Uterus (tissue), 4 donors: ENCODE measurements around the gene UTP25. TPM values are rescaled to one million over a fixed set of nuclear protein-coding genes. Genes with fewer than 3 reads are reported as not detected.

ENCODE experiments used
- DNase-seq, 2 donors: peaks; one replicate each; pipeline ENCODE4 v3.0.0-alpha.2; 2019 to 2020
- H3K27ac ChIP-seq, 2 donors: fragments of 200-600 bp; sonication (generic); 1 replicate in 1 of 2; 2 replicates in 1 of 2; pipeline ENCODE4 v1.5.1; 2016 to 2018
- H3K27me3 ChIP-seq, 2 donors: fragments of 200-600 bp; sonication (generic); one replicate each; pipeline ENCODE4 v1.5.1; 2018 to 2019; ENCODE audit warnings: control low read depth in 1 of 2
- H3K36me3 ChIP-seq, 2 donors: fragments of 200-600 bp; sonication (generic); one replicate each; pipeline ENCODE4 v1.5.1; 2019; ENCODE audit warnings: control low read depth in 1 of 2
- H3K4me1 ChIP-seq, 2 donors: fragments of 200-600 bp; sonication (generic); one replicate each; pipeline ENCODE4 v1.5.1; 2018 to 2019; ENCODE audit warnings: control low read depth in 1 of 2
- H3K4me3 ChIP-seq, 2 donors: fragments of 200-600 bp; sonication (generic); 1 replicate in 1 of 2; 2 replicates in 1 of 2; pipeline ENCODE4 v1.5.1; 2018 to 2019; ENCODE audit warnings: mild to moderate bottlenecking in 1 of 2
- H3K9me3 ChIP-seq, 2 donors: fragments of 200-600 bp; sonication (generic); one replicate each; pipeline ENCODE4 v1.5.1; 2019; ENCODE audit warnings: control low read depth in 1 of 2
- POLR2A ChIP-seq, 2 donors: fragments of 450-650 bp; IDR thresholded peaks; one replicate each; pipeline ENCODE4 v1.6.1; 2016; ENCODE audit warnings: antibody characterized with exemption in 2 of 2, mild to moderate bottlenecking in 1 of 2, moderate library complexity in 1 of 2
- intact Hi-C: fragments of 100-400 bp; cut with DNase I; formaldehyde crosslinking; loops from one replicate; pipeline ENCODE4 v1.15.1; 2023; ENCODE audit warnings: low total_unique reads
- total RNA-seq, 4 donors: library from RNA; depleted of rRNA in 3 of 4; stranded (reverse); fragments of >200 nt in 3 of 4; gene quantifications; one replicate each; pipeline versions ENCODE4 v1.1.0 to v1.2.4, GENCODE V29; 2014 to 2023
- TF ChIP-seq, protein P1 (sequence below), 4 experiments: fragments of 200-600 bp in 2 of 4; fragments of 450-650 bp in 2 of 4; sonication (generic) in 2 of 4; IDR thresholded peaks; one replicate each; pipeline ENCODE4 v1.5.1; 2016 to 2019; ENCODE audit warnings: antibody characterized with exemption in 4 of 4, mild to moderate bottlenecking in 2 of 4, moderate library complexity in 1 of 4
- donor health status: DM: yes; HTN: yes; CAD: no.

UTP25 gene
- total RNA-seq, 4 donors from 2014 or later, result 6.8 to 12.4 (median 8.8) TPM

DNA sequence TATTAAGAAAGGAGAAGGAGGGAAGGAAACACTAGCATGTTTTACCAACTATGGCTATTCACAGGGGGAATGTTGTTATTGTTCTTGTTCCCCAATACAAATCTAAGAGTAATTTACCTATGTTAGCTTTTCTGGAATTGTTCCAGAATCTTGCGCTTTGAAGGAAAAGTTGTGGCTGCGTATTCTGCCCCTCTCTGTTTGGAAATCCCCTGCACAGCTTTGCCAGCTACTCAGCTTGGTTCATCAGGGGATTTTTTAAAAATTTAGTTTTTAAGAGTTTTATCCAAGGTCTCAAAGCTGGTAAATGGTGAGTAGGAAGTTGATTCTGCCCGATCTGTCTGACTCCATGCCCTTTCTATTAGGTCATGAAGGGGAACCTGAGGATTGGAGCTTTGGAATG is 12.3 kb upstream of the UTP25 start:
- TF ChIP-seq, protein P1, sequence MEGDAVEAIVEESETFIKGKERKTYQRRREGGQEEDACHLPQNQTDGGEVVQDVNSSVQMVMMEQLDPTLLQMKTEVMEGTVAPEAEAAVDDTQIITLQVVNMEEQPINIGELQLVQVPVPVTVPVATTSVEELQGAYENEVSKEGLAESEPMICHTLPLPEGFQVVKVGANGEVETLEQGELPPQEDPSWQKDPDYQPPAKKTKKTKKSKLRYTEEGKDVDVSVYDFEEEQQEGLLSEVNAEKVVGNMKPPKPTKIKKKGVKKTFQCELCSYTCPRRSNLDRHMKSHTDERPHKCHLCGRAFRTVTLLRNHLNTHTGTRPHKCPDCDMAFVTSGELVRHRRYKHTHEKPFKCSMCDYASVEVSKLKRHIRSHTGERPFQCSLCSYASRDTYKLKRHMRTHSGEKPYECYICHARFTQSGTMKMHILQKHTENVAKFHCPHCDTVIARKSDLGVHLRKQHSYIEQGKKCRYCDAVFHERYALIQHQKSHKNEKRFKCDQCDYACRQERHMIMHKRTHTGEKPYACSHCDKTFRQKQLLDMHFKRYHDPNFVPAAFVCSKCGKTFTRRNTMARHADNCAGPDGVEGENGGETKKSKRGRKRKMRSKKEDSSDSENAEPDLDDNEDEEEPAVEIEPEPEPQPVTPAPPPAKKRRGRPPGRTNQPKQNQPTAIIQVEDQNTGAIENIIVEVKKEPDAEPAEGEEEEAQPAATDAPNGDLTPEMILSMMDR (IDR thresholded peaks at IDR 0.05), result no peak
- no peak for TF ChIP-seq POLR2A (IDR thresholded peaks at IDR 0.05)
- Histone ChIP-seq H3K36me3 (no peaks in the 10 kb centered on the region), H3K4me1 (no peaks in the 10 kb centered on the region), H3K9me3 (no peaks in the 10 kb centered on the region), H3K27ac (no peak overlapping the region), H3K4me3 (no peak overlapping the region), H3K27me3 (no peaks in the 10 kb centered on the region)
- no peak for DNase-seq
- intact Hi-C loops, result no loop called here

DNA sequence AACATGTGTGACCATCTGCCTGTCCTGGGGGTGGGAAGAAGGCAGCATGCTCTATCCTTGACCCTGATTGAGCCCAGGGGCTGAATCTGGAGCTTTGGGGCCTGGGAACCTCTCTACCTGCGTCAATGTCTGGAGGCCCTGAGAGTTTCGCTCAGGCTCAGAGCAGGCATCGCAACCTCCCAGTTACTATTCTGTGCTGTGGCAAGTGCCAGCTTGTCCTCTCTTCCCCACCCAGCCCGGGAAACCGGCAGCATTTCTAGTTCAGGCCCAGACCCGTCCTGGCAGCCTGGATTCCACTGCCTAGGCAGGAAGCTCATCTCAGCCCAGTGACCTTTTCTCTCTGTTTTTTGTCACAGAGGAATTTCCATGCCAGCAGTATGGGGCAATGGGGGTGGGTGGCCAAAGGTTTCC is 11.8 kb upstream of the UTP25 start:
- H3K9me3 ChIP-seq, result no peaks in the 10 kb centered on the region
- H3K27me3 ChIP-seq, result no peaks in the 10 kb centered on the region
- no peaks in the 10 kb centered on the region for H3K36me3 ChIP-seq
- intact Hi-C loops, result no loop called here
- no peak overlapping the region for H3K4me3 ChIP-seq
- no peak for DNase-seq
- TF ChIP-seq, protein P1 (IDR thresholded peaks at IDR 0.05), result no peak
- TF ChIP-seq POLR2A (IDR thresholded peaks at IDR 0.05), result no peak
- H3K4me1 ChIP-seq, result no peaks in the 10 kb centered on the region
- H3K27ac ChIP-seq, result no peak overlapping the region

DNA sequence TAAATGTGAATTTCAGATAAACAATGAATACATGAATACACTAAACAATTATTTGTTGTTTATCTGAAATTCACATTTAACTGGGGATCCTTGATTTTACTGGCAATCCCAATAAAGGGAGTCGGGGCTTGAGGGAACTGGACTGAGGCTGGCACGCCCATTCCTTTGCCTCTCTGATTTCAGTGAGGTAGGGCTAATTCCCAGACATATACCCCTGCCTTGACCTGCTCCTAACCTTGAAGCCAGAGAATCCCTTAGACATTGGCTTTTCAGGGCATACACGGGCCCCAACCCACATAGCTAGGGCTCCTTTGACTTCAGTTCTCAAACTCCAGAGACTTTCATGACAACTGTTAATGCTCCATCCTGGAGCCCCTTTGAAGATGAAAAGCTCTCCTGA is 10.8 kb upstream of the UTP25 start:
- no peaks in the 10 kb centered on the region for H3K9me3 ChIP-seq
- no peaks in the 10 kb centered on the region for H3K27me3 ChIP-seq
- intact Hi-C loops, result no loop called here
- no peak overlapping the region for H3K4me3 ChIP-seq
- no peaks in the 10 kb centered on the region for H3K36me3 ChIP-seq
- no peaks in the 10 kb centered on the region for H3K4me1 ChIP-seq
- DNase-seq, result no peak
- H3K27ac ChIP-seq, result no peak overlapping the region
- TF ChIP-seq POLR2A (IDR thresholded peaks at IDR 0.05), result no peak
- TF ChIP-seq, protein P1 (IDR thresholded peaks at IDR 0.05), result no peak

DNA sequence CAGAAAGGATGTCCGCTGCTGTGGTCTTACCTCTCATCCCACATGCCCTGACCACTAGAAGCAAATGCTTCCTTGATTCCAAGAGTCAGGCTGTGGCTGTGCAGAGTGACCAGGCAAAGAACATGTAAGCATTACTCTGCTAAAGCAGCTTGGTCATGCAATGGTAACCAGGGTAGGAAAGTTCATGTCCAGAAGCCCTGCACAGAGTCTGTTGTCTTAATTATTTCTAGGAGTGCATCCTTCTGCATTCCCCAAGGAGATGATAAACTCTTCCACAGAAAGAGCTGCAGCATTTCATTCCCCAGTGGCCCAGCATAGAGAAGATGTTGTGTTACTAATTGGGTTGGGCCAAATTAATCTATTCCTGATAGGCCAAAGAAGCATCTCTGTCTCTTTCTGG is 10.1 kb upstream of the UTP25 start:
- Histone ChIP-seq H3K9me3 (no peaks in the 10 kb centered on the region), H3K4me3 (no peak overlapping the region), H3K4me1 (no peaks in the 10 kb centered on the region), H3K27me3 (no peaks in the 10 kb centered on the region), H3K27ac (no peak overlapping the region), H3K36me3 (no peaks in the 10 kb centered on the region)
- no peak for TF ChIP-seq POLR2A (IDR thresholded peaks at IDR 0.05)
- TF ChIP-seq, protein P1 (IDR thresholded peaks at IDR 0.05), result no peak
- intact Hi-C loops, result no loop called here
- no peak for DNase-seq

DNA sequence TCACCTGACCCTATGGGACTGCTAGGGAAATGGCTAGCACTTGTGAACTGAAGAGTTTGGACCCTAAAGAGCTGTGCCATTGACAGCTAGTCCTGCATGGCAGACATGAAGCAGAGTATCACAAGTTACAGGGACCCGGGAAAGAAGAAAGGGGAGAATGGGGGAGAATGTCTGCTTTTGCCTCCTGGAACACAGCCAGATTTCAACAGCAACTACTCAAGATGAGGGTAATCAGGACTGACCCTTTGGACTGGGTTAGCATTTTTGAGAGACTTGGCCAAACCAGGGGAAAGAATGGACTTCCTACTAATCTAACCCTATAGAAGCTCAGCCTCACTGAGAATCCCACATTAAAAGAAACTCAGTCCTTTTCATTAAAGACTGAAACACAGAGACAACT is 8.7 kb upstream of the UTP25 start:
- Histone ChIP-seq H3K4me1 (no peaks in the 10 kb centered on the region), H3K27me3 (no peaks in the 10 kb centered on the region), H3K4me3 (no peak overlapping the region), H3K36me3 (no peaks in the 10 kb centered on the region), H3K9me3 (no peaks in the 10 kb centered on the region), H3K27ac (no peak overlapping the region)
- intact Hi-C loops, result no loop called here
- TF ChIP-seq, protein P1 (IDR thresholded peaks at IDR 0.05), result no peak
- no peak for TF ChIP-seq POLR2A (IDR thresholded peaks at IDR 0.05)
- DNase-seq, result no peak
